Endothelial cell (in vitro differentiated cells): ENCODE measurements around the gene SVOP. TPM values are rescaled to one million over a fixed set of nuclear protein-coding genes. Genes with fewer than 3 reads are reported as not detected.
"Not testable (repeated sequence)": the region's sequence is repeated elsewhere in the genome, so short reads cannot be mapped to it uniquely, and the experiment has no call there.

Source experiments
- DNase-seq: peaks from one replicate; pipeline ENCODE4 v3.0.0; 2021; ENCODE audit warnings: low spot score
- H3K27ac Mint-ChIP-seq: one replicate; pipeline ENCODE4 v1.8.0; 2021; ENCODE audit warnings: mixed read lengths, inconsistent platforms; ENCODE audit not compliant: unreplicated experiment
- H3K27me3 Mint-ChIP-seq: one replicate; pipeline ENCODE4 v1.8.0; 2021; ENCODE audit warnings: mild to moderate bottlenecking, moderate library complexity, mixed read lengths, inconsistent platforms; ENCODE audit not compliant: unreplicated experiment
- H3K36me3 Mint-ChIP-seq: one replicate; pipeline ENCODE4 v1.8.0; 2021; ENCODE audit warnings: mild to moderate bottlenecking, low read depth, mixed read lengths, inconsistent platforms; ENCODE audit not compliant: unreplicated experiment
- H3K4me1 Mint-ChIP-seq: one replicate; pipeline ENCODE4 v1.8.0; 2021; ENCODE audit warnings: mild to moderate bottlenecking, mixed read lengths, inconsistent platforms; ENCODE audit not compliant: unreplicated experiment
- H3K4me3 Mint-ChIP-seq: one replicate; pipeline ENCODE4 v1.8.0; 2021; ENCODE audit warnings: mild to moderate bottlenecking, mixed read lengths, inconsistent platforms; ENCODE audit not compliant: unreplicated experiment
- H3K9me3 Mint-ChIP-seq: one replicate; pipeline ENCODE4 v1.8.0; 2021; ENCODE audit warnings: mixed read lengths, inconsistent platforms; ENCODE audit not compliant: unreplicated experiment
- total RNA-seq: library from RNA; stranded (reverse); fragmentation: NEBNext Ultra II Directional; extraction: Animal tissue kit (Norgen Biotek cat#: 25700); gene quantifications from one replicate; pipeline ENCODE4 v1.2.1, GENCODE V29; 2021; ENCODE audit not compliant: unreplicated experiment
- TF ChIP-seq, protein P1 (sequence below): fragments of 200-600 bp; sonication (generic); IDR thresholded peaks from one replicate; pipeline ENCODE4 v1.5.0; 2021; ENCODE audit warnings: antibody characterized with exemption; ENCODE audit not compliant: unreplicated experiment

Gene SVOP
- total RNA-seq, 1 donor from 2014 or later, result 0.15 TPM

- peak overlapping the region; percentile 64 for H3K27ac Mint-ChIP-seq
- no peaks in the 10 kb centered on the region for H3K9me3 Mint-ChIP-seq
- H3K27me3 Mint-ChIP-seq, result peaks cover 6% of the 10 kb centered on the region
- peak overlapping the region; percentile 98 for H3K4me3 Mint-ChIP-seq
- H3K36me3 Mint-ChIP-seq, result peaks cover under 1% of the 10 kb centered on the region
- TF ChIP-seq, protein P1, sequence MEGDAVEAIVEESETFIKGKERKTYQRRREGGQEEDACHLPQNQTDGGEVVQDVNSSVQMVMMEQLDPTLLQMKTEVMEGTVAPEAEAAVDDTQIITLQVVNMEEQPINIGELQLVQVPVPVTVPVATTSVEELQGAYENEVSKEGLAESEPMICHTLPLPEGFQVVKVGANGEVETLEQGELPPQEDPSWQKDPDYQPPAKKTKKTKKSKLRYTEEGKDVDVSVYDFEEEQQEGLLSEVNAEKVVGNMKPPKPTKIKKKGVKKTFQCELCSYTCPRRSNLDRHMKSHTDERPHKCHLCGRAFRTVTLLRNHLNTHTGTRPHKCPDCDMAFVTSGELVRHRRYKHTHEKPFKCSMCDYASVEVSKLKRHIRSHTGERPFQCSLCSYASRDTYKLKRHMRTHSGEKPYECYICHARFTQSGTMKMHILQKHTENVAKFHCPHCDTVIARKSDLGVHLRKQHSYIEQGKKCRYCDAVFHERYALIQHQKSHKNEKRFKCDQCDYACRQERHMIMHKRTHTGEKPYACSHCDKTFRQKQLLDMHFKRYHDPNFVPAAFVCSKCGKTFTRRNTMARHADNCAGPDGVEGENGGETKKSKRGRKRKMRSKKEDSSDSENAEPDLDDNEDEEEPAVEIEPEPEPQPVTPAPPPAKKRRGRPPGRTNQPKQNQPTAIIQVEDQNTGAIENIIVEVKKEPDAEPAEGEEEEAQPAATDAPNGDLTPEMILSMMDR, result no peak
- no peak for DNase-seq
- H3K4me1 Mint-ChIP-seq, result peaks cover 16% of the 10 kb centered on the region
Measured at GRCh38 chr12:109053382-109054123, 32.7 kb upstream of the SVOP start.

GRCh38 chr12:109052414-109053323 is 31.8 kb upstream of the SVOP start, which contains the start of gene USP30:
Gene USP30 (plus strand): TSS chr12:109052576. CDS start chr12:109052679, 103 bp downstream.
- TF ChIP-seq, protein P1, result no peak
- H3K27me3 Mint-ChIP-seq, result peaks cover 6% of the 10 kb centered on the region
- no peaks in the 10 kb centered on the region for H3K36me3 Mint-ChIP-seq
- H3K9me3 Mint-ChIP-seq, result no peaks in the 10 kb centered on the region
- H3K4me3 Mint-ChIP-seq, result peak within 1 kb of the TSS; percentile 98
- H3K4me1 Mint-ChIP-seq, result peaks cover 16% of the 10 kb centered on the region
- peak within 1 kb of the TSS; percentile 80 for H3K27ac Mint-ChIP-seq
- peak; percentile 87 for DNase-seq

GRCh38 chr12:109052097-109052413 is 31.2 kb upstream of the SVOP start:
- H3K27me3 Mint-ChIP-seq, result peaks cover 7% of the 10 kb centered on the region
- TF ChIP-seq, protein P1, result no peak
- peaks cover 16% of the 10 kb centered on the region for H3K4me1 Mint-ChIP-seq
- H3K9me3 Mint-ChIP-seq, result no peaks in the 10 kb centered on the region
- no peaks in the 10 kb centered on the region for H3K36me3 Mint-ChIP-seq
- peak overlapping the region; percentile 73 for H3K4me3 Mint-ChIP-seq
- peak overlapping the region; percentile 80 for H3K27ac Mint-ChIP-seq
- DNase-seq, result no peak

- not testable (repeated sequence) for H3K4me3 Mint-ChIP-seq, H3K36me3 Mint-ChIP-seq, H3K27ac Mint-ChIP-seq, H3K9me3 Mint-ChIP-seq, H3K27me3 Mint-ChIP-seq, DNase-seq
- peaks cover 16% of the 10 kb centered on the region for H3K4me1 Mint-ChIP-seq
Measured at GRCh38 chr12:109049794-109050193, 28.9 kb upstream of the SVOP start.

- H3K9me3 Mint-ChIP-seq, DNase-seq, H3K36me3 Mint-ChIP-seq, H3K4me3 Mint-ChIP-seq, H3K27ac Mint-ChIP-seq: not testable (repeated sequence)
- H3K4me1 Mint-ChIP-seq, result peaks cover 13% of the 10 kb centered on the region
- peaks cover 11% of the 10 kb centered on the region for H3K27me3 Mint-ChIP-seq
Measured at GRCh38 chr12:109048706-109049105, 27.8 kb upstream of the SVOP start.
